ENCODE results near the gene RUVBL2.
A peak's percentile ranks its signal among the peaks of the same experiment; 100 is the strongest.

The RUVBL2 gene

DNA sequence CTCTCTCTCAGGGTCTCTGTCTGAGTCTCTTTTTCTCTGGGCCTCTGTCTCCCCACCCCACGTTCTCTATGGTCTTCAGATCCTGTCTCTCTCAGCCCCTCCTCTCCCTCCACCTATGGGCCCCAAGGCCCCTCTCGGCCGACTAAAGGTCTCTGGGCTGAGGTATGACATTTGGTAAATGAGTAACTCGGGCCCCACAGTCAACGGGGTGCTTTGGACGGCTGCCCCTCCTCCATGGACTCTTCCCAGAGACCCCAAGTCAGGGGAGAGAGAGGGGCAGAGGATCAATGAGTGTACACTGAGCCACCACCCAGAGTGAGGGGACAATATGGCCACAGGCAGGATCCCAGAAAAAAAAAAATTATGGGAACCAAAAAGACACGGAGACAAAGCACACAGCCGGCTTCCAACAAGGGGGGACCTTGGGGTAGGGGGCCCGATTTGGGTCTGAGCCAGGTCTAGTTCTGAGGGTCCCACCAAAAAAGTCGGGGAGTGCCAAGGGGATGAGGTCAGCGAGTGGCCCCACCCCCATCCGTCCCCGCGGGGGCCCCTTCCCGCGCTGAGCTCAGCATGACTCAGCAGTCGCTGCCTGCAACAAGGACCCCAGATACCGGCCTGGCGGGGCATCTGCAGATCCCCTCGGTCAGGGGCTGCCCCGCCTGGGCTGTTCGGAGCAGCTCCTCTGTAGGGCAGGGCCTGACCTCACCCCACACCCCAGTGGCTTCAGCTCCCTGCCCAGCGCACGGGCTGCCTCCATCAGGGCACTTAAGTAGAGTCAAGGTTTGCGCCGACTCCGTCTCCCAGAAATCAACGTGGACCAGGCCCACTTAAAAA, 30.1 kb upstream of the RUVBL2 start:
- Histone ChIP-seq H3K9me3 (ENCODE audit: control insufficient read depth, insufficient read depth, low read depth, low read length) (no peaks in the 10 kb centered on the region), H3K27ac (ENCODE audit: extremely low read depth, low read depth, low read length) (peak overlapping the region; percentile 82), H3K4me1 (ENCODE audit: control insufficient read depth, insufficient read depth, low read length) (peaks cover 20% of the 10 kb centered on the region), H3K4me3 (ENCODE audit: low read depth, low read length) (no peak overlapping the region), H3K36me3 (ENCODE audit: control insufficient read depth in 2 of 2, insufficient read depth in 1 of 2, low read length in 2 of 2) (peaks cover 2 to 40% of the 10 kb centered on the region in 2 experiments; a peak in 2 of 3 replicates)
- POLR2A ChIA-PET = interaction anchor here (0.5 to 3.2 kb wide), 9 partner anchors 9 to 471 kb away, joined by 3 to 16 read pairs (median 5); partner anchors contain the start of genes BAX, GYS1, NUCB1 and PPP1R15A
- CTCF ChIA-PET = interaction anchor here (0.6 to 1.4 kb wide), 5 partner anchors 30 to 123 kb away, joined by 3 to 5 read pairs (median 4); partner anchors contain the start of genes GYS1 and RUVBL2
- TF ChIP-seq ZNF530 (tag by site-specific recombination; IDR thresholded peaks at IDR 0.05; ENCODE audit: low read depth) (no peak), ZNF266 (tag by site-specific recombination; IDR thresholded peaks at IDR 0.05; ENCODE audit: low read depth) (no peak), ZNF174 (tag by site-specific recombination; IDR thresholded peaks at IDR 0.05) (no peak), SP7 (tag by site-specific recombination; IDR thresholded peaks at IDR 0.05) (peak; percentile 92), ZNF341 (tag by site-specific recombination; IDR thresholded peaks at IDR 0.05; ENCODE audit: low read depth) (no peak), ZBTB17 (tag by site-specific recombination; IDR thresholded peaks at IDR 0.05) (peak; percentile 94), ZNF623 (tag by site-specific recombination; IDR thresholded peaks at IDR 0.05) (peak; percentile 27; the same call in 1 of the 2 replicates), ZNF311 (tag by site-specific recombination; IDR thresholded peaks at IDR 0.05; ENCODE audit: borderline replicate concordance) (no peak), ZNF404 (tag by site-specific recombination; IDR thresholded peaks at IDR 0.05) (no peak), ZNF132 (tag by site-specific recombination; IDR thresholded peaks at IDR 0.05; ENCODE audit: borderline replicate concordance) (no peak), ZNF785 (tag by site-specific recombination; IDR thresholded peaks at IDR 0.05) (peak; percentile 48; the same call in 1 of the 2 replicates), ZNF211 (tag by site-specific recombination; IDR thresholded peaks at IDR 0.05; ENCODE audit: low read depth) (no peak), ZNF621 (tag by site-specific recombination; IDR thresholded peaks at IDR 0.05) (no peak), ZNF391 (tag by site-specific recombination; IDR thresholded peaks at IDR 0.05; ENCODE audit: borderline replicate concordance, low read depth) (peak; percentile 89), PRDM1 (tag by site-specific recombination; IDR thresholded peaks at IDR 0.05) (no peak), ZNF776 (tag by site-specific recombination; IDR thresholded peaks at IDR 0.05; ENCODE audit: borderline replicate concordance) (no peak), ZFHX2 (tag by site-specific recombination; conservative IDR thresholded peaks at IDR 0.05) (peak; percentile 55; the same call in 1 of the 2 replicates), ZSCAN16 (tag by site-specific recombination; IDR thresholded peaks at IDR 0.05) (no peak)
- TF ChIP-seq, protein P1, sequence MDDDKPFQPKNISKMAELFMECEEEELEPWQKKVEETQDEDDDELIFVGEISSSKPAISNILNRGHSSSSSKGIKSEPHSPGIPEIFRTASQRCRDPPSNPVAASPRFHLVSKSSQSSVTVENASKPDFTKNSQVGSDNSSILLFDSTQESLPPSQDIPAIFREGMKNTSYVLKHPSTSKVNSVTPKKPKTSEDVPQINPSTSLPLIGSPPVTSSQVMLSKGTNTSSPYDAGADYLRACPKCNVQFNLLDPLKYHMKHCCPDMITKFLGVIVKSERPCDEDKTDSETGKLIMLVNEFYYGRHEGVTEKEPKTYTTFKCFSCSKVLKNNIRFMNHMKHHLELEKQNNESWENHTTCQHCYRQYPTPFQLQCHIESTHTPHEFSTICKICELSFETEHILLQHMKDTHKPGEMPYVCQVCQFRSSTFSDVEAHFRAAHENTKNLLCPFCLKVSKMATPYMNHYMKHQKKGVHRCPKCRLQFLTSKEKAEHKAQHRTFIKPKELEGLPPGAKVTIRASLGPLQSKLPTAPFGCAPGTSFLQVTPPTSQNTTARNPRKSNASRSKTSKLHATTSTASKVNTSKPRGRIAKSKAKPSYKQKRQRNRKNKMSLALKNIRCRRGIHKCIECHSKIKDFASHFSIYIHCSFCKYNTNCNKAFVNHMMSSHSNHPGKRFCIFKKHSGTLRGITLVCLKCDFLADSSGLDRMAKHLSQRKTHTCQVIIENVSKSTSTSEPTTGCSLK (tag by site-specific recombination; IDR thresholded peaks at IDR 0.05) = no peak
- TF ChIP-seq, protein P2, sequence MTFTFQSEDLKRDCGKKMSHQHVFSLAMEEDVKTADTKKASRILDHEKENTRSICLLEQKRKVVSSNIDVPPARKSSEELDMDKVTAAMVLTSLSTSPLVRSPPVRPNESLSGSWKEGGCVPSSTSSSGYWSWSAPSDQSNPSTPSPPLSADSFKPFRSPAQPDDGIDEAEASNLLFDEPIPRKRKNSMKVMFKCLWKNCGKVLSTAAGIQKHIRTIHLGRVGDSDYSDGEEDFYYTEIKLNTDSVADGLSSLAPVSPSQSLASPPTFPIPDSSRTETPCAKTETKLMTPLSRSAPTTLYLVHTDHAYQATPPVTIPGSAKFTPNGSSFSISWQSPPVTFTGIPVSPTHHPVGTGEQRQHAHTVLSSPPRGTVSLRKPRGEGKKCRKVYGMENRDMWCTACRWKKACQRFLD (tag by site-specific recombination; IDR thresholded peaks at IDR 0.05) = no peak
- TF ChIP-seq, protein P3, sequence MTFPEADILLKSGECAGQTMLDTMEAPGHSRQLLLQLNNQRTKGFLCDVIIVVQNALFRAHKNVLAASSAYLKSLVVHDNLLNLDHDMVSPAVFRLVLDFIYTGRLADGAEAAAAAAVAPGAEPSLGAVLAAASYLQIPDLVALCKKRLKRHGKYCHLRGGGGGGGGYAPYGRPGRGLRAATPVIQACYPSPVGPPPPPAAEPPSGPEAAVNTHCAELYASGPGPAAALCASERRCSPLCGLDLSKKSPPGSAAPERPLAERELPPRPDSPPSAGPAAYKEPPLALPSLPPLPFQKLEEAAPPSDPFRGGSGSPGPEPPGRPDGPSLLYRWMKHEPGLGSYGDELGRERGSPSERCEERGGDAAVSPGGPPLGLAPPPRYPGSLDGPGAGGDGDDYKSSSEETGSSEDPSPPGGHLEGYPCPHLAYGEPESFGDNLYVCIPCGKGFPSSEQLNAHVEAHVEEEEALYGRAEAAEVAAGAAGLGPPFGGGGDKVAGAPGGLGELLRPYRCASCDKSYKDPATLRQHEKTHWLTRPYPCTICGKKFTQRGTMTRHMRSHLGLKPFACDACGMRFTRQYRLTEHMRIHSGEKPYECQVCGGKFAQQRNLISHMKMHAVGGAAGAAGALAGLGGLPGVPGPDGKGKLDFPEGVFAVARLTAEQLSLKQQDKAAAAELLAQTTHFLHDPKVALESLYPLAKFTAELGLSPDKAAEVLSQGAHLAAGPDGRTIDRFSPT (tag by site-specific recombination; IDR thresholded peaks at IDR 0.05) = peak; percentile 90
- TF ChIP-seq, protein P4, sequence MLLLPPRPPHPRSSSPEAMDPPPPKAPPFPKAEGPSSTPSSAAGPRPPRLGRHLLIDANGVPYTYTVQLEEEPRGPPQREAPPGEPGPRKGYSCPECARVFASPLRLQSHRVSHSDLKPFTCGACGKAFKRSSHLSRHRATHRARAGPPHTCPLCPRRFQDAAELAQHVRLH (tag by site-specific recombination; IDR thresholded peaks at IDR 0.05) = 0 out of 2 replicates have a peak, but pooled peaks have one; percentile 29
- TF ChIP-seq, protein P5, sequence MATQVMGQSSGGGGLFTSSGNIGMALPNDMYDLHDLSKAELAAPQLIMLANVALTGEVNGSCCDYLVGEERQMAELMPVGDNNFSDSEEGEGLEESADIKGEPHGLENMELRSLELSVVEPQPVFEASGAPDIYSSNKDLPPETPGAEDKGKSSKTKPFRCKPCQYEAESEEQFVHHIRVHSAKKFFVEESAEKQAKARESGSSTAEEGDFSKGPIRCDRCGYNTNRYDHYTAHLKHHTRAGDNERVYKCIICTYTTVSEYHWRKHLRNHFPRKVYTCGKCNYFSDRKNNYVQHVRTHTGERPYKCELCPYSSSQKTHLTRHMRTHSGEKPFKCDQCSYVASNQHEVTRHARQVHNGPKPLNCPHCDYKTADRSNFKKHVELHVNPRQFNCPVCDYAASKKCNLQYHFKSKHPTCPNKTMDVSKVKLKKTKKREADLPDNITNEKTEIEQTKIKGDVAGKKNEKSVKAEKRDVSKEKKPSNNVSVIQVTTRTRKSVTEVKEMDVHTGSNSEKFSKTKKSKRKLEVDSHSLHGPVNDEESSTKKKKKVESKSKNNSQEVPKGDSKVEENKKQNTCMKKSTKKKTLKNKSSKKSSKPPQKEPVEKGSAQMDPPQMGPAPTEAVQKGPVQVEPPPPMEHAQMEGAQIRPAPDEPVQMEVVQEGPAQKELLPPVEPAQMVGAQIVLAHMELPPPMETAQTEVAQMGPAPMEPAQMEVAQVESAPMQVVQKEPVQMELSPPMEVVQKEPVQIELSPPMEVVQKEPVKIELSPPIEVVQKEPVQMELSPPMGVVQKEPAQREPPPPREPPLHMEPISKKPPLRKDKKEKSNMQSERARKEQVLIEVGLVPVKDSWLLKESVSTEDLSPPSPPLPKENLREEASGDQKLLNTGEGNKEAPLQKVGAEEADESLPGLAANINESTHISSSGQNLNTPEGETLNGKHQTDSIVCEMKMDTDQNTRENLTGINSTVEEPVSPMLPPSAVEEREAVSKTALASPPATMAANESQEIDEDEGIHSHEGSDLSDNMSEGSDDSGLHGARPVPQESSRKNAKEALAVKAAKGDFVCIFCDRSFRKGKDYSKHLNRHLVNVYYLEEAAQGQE (tag by site-specific recombination; IDR thresholded peaks at IDR 0.05) = no peak
- TF ChIP-seq, protein P6, sequence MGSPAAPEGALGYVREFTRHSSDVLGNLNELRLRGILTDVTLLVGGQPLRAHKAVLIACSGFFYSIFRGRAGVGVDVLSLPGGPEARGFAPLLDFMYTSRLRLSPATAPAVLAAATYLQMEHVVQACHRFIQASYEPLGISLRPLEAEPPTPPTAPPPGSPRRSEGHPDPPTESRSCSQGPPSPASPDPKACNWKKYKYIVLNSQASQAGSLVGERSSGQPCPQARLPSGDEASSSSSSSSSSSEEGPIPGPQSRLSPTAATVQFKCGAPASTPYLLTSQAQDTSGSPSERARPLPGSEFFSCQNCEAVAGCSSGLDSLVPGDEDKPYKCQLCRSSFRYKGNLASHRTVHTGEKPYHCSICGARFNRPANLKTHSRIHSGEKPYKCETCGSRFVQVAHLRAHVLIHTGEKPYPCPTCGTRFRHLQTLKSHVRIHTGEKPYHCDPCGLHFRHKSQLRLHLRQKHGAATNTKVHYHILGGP (tag by site-specific recombination; IDR thresholded peaks at IDR 0.05) = no peak
